Measurements from ENCODE around the gene DNAJB14. TPM values are rescaled to one million over a fixed set of nuclear protein-coding genes. Genes with fewer than 3 reads are reported as not detected.
A peak's percentile ranks its signal among the peaks of the same experiment; 100 is the strongest.

The DNAJB14 gene
- 1 to 10 TPM; 6.4 to 7.0 TPM for polyA plus RNA-seq

DNA sequence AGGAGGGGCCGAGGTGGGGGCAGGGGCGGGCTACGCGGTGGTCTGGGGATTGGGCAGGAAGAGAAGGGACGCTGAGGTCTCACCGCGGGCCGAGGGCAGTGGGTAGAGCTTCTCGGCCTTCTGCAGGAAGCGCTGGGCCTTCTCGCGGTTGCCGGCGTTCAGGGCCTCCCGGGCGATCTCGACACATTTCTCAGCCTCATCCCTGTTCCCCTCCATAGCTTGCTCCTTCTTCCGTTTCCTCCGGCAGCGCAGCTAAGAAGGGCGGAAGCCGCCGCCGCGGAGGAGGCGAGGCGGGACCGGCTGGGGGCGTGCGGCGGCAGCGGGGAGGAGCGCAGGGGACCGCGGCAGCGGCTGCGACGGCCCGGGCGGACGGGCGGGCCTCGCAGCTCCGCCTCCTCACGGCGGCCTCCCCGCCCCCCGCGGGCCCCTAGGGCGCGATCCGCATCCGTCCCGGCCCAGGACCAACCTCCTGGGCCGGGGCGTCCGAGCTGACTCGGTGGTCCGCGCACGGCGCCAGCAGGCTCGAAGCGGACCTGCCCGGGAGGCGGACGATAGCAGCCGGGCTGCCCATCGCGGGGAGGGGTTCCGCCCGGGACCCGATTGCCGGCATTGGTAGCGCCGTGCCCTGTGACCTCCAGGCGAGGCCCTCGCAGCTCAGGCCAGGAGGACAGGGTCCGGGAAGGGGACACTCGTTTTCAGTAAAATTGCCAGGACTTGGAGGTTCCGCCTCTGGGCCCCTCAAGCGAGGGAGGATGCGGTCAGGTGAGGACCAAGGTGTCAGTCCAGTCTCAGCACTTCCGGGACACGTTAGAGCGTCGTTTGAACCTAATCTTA is at the start of gene DNAJB14:
DNAJB14 (minus strand) TSS at position 263 of the 834 bp plus-strand sequence; CDS start at position 216, 47 bp downstream.
- Histone ChIP-seq H3K27ac (ENCODE audit: low read depth in 2 of 2, low read length in 1 of 2) (peak within 1 kb of the TSS; percentile 99), H3K27me3 (ENCODE audit: control insufficient read depth in 1 of 2, insufficient read depth in 2 of 2, low read length in 2 of 2) (no peaks in the 10 kb centered on the region), H3K36me3 (ENCODE audit: control insufficient read depth in 2 of 2, insufficient read depth in 2 of 2, low read length in 1 of 2) (no peaks in the 10 kb centered on the region), H3K4me3 (ENCODE audit: low read depth in 1 of 2, low read length in 2 of 2) (peak within 1 kb of the TSS; percentile 68 to 88), H3K4me1 (ENCODE audit: control insufficient read depth in 2 of 2, insufficient read depth in 2 of 2, low read length in 1 of 2) (no peaks in the 10 kb centered on the region), H3K9me3 (ENCODE audit: control insufficient read depth in 2 of 2, insufficient read depth in 1 of 2, low read depth in 1 of 2, low read length in 1 of 2) (no peaks in the 10 kb centered on the region)
- WGBS, 2 donors: 1% methylated on average over 58 to 87 of the region's 87 CpGs

DNA sequence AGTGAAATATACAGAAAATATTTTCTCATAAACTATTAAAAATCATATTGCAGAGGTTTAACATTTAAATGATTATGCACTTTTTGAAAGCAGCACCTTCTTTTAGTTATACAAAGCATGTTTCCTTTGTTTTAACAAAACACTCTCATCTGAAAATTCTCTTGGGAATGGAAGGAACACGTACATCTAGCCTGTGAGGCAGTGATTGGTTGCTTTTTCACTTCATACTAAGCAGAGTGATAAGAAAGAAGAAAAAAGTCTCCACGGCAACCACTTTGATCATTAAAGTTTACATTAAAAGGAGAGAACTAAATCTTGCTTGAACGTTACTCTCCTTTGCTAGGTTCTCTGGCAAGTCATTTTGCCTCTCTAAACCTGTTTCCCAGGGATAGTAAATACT is 45.3 kb upstream of the DNAJB14 start:
- 52 to 56% methylated on average over 3 of the region's 3 CpGs for WGBS, 2 donors
- no peaks in the 10 kb centered on the region for H3K4me1 ChIP-seq (ENCODE audit: control insufficient read depth in 2 of 2, insufficient read depth in 2 of 2, low read length in 1 of 2)
- no peaks in the 10 kb centered on the region for H3K27me3 ChIP-seq (ENCODE audit: control insufficient read depth in 1 of 2, insufficient read depth in 2 of 2, low read length in 2 of 2)
- no peaks in the 10 kb centered on the region for H3K9me3 ChIP-seq (ENCODE audit: control insufficient read depth in 2 of 2, insufficient read depth in 1 of 2, low read depth in 1 of 2, low read length in 1 of 2)
- H3K4me3 ChIP-seq (ENCODE audit: low read depth in 1 of 2, low read length in 2 of 2): no peak overlapping the region
- H3K36me3 ChIP-seq (ENCODE audit: control insufficient read depth in 2 of 2, insufficient read depth in 2 of 2, low read length in 1 of 2): no peaks in the 10 kb centered on the region
- no peak overlapping the region for H3K27ac ChIP-seq (ENCODE audit: low read depth in 2 of 2, low read length in 1 of 2)

DNA sequence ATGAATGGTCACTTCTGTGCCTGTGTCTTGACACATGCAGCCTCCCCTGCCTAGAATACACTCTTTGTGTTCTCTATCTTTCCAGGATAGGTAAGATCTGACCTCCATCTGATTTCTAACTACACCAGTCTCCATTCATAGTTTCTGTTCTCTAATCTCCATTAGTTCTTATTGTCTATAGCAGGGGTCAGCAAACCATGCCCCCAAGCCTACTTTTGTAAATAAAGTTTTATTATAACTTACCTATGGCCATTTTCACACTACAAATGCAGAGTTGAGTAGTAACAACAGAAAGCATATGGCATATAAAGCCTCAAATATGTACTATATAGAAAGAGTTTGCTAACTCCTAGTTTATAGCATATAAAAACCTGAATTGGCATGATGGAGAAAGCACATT is 41.3 kb upstream of the DNAJB14 start:
- Histone ChIP-seq H3K4me1 (ENCODE audit: control insufficient read depth in 2 of 2, insufficient read depth in 2 of 2, low read length in 1 of 2) (no peaks in the 10 kb centered on the region), H3K36me3 (ENCODE audit: control insufficient read depth in 2 of 2, insufficient read depth in 2 of 2, low read length in 1 of 2) (no peaks in the 10 kb centered on the region), H3K27ac (ENCODE audit: low read depth in 2 of 2, low read length in 1 of 2) (no peak overlapping the region), H3K27me3 (ENCODE audit: control insufficient read depth in 1 of 2, insufficient read depth in 2 of 2, low read length in 2 of 2) (no peaks in the 10 kb centered on the region), H3K9me3 (ENCODE audit: control insufficient read depth in 2 of 2, insufficient read depth in 1 of 2, low read depth in 1 of 2, low read length in 1 of 2) (no peaks in the 10 kb centered on the region), H3K4me3 (ENCODE audit: low read depth in 1 of 2, low read length in 2 of 2) (no peak overlapping the region)

DNA sequence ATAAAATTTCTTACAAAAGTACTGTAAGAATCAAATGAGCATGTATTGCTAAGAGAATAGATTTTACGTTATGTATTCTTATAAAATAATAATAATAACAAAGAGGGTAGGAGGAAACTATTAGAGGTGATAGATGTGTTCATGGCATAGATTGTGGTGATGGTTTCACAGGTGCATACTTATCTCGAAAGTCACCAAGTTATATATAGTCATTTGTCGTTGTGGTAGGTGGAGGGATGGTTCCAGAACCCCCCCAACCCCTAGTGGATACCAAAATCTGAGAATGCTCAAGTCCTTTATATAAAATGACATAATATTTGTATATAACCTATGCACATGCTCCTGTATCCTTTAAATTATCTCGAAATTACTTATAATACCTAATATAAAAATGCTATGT is 40.4 kb upstream of the DNAJB14 start:
- no peaks in the 10 kb centered on the region for H3K9me3 ChIP-seq (ENCODE audit: control insufficient read depth in 2 of 2, insufficient read depth in 1 of 2, low read depth in 1 of 2, low read length in 1 of 2)
- no peaks in the 10 kb centered on the region for H3K4me1 ChIP-seq (ENCODE audit: control insufficient read depth in 2 of 2, insufficient read depth in 2 of 2, low read length in 1 of 2)
- H3K27me3 ChIP-seq (ENCODE audit: control insufficient read depth in 1 of 2, insufficient read depth in 2 of 2, low read length in 2 of 2): no peaks in the 10 kb centered on the region
- no peaks in the 10 kb centered on the region for H3K36me3 ChIP-seq (ENCODE audit: control insufficient read depth in 2 of 2, insufficient read depth in 2 of 2, low read length in 1 of 2)
- H3K4me3 ChIP-seq (ENCODE audit: low read depth in 1 of 2, low read length in 2 of 2): no peak overlapping the region
- H3K27ac ChIP-seq (ENCODE audit: low read depth in 2 of 2, low read length in 1 of 2): no peak overlapping the region
- 80 to 89% methylated on average over 4 of the region's 4 CpGs for WGBS, 2 donors

DNA sequence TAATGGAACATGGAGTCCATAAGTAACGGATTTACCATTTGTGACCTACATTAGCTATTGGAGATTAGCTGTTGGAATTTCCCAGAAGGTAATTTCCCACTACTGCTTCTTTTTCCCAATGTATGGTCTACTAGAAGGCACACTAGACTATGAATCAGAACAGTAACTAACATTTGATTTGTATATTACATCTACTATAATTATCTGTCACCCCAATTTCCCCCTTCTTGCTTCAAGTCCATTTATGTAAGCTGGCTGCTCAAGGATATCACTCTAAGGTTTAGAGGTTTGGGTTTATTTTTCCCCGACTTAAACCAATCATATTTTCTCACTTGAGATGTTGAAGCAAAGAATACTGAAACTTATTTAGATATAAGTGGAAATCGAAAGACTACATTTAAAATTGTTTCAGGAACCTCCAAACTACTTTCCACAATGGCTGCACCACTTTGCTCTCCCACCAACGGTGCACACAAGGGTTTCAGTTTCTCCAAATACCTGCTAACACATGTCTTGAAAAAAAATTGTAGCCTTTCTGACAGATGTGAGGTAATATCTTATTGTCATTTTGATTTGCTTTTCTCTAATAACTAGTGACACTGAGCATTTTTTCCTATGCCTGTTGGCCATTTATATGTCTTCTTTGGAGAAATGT is 37.0 kb upstream of the DNAJB14 start:
- WGBS, 2 donors: 73 to 76% methylated on average over 4 of the region's 4 CpGs
- no peak overlapping the region for H3K27ac ChIP-seq (ENCODE audit: low read depth in 2 of 2, low read length in 1 of 2)

DNA sequence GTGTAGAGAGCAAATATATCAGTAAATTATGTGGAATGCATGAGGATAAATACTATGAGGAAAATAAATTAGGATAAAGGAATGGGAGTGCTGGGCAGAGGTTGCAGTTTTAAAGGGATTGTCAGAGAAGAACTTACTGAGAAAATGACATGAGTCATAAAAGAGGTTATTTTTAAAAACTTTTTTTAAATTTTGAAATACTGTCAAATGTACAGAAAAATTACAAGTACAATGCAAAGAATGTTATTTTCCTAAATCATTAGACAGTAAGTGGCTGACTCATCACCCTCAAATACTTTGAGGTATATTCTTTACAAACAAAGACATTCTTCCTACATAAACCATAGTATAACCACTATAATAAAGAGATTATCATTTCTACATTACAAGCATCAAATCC is 33.5 kb upstream of the DNAJB14 start:
- H3K27ac ChIP-seq (ENCODE audit: low read depth in 2 of 2, low read length in 1 of 2): no peak overlapping the region
- no peaks in the 10 kb centered on the region for H3K27me3 ChIP-seq (ENCODE audit: control insufficient read depth in 1 of 2, insufficient read depth in 2 of 2, low read length in 2 of 2)
- H3K4me3 ChIP-seq (ENCODE audit: low read depth in 1 of 2, low read length in 2 of 2): no peak overlapping the region
- no peaks in the 10 kb centered on the region for H3K4me1 ChIP-seq (ENCODE audit: control insufficient read depth in 2 of 2, insufficient read depth in 2 of 2, low read length in 1 of 2)
- no peaks in the 10 kb centered on the region for H3K36me3 ChIP-seq (ENCODE audit: control insufficient read depth in 2 of 2, insufficient read depth in 2 of 2, low read length in 1 of 2)
- no peaks in the 10 kb centered on the region for H3K9me3 ChIP-seq (ENCODE audit: control insufficient read depth in 2 of 2, insufficient read depth in 1 of 2, low read depth in 1 of 2, low read length in 1 of 2)

More for the DNA sequence above, 37.0 kb upstream of the DNAJB14 start:
- no peaks in the 10 kb centered on the region for H3K36me3 ChIP-seq (ENCODE audit: control insufficient read depth in 2 of 2, insufficient read depth in 2 of 2, low read length in 1 of 2)
- H3K27me3 ChIP-seq (ENCODE audit: control insufficient read depth in 1 of 2, insufficient read depth in 2 of 2, low read length in 2 of 2): no peaks in the 10 kb centered on the region
- H3K4me1 ChIP-seq (ENCODE audit: control insufficient read depth in 2 of 2, insufficient read depth in 2 of 2, low read length in 1 of 2): no peaks in the 10 kb centered on the region
- H3K4me3 ChIP-seq (ENCODE audit: low read depth in 1 of 2, low read length in 2 of 2): no peak overlapping the region
- H3K9me3 ChIP-seq (ENCODE audit: control insufficient read depth in 2 of 2, insufficient read depth in 1 of 2, low read depth in 1 of 2, low read length in 1 of 2): no peaks in the 10 kb centered on the region

DNA sequence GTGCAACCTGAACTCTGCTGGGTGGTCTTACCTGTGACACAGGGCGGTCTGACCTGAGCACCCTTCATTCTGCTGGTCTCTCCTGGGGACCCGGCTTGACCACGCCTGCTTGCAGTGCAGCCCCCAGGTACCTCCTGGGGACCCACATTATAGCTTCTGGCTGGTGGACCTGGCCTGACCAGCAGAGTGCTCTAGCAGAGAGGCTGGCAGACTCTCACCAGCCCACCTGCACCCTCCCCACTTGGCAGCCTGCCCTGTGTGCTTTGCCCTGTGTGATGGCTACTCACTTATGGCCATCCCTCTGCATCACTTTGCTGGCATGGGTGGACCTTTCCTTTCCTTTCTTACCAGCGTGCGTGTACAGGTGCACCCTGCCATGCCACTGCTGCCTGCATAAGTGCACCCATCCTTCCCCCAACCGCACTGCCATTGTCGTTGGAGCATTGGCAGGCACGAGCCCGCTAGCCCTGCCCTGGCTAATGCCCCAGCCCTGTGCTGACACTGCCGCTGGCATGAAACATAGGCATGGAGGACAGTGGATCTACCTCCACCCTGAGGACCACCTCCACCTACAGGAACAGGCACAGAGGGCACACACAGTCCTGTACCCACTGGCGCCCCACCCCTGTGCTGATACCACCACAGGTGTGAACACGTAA is 25.2 kb upstream of the DNAJB14 start:
- no peaks in the 10 kb centered on the region for H3K27me3 ChIP-seq (ENCODE audit: control insufficient read depth in 1 of 2, insufficient read depth in 2 of 2, low read length in 2 of 2)
- 93 to 97% methylated on average over 12 of the region's 12 CpGs for WGBS, 2 donors
- no peak overlapping the region for H3K27ac ChIP-seq (ENCODE audit: low read depth in 2 of 2, low read length in 1 of 2)
- H3K4me3 ChIP-seq (ENCODE audit: low read depth in 1 of 2, low read length in 2 of 2): no peak overlapping the region
- H3K4me1 ChIP-seq (ENCODE audit: control insufficient read depth in 2 of 2, insufficient read depth in 2 of 2, low read length in 1 of 2): no peaks in the 10 kb centered on the region
- peaks cover 0 to 7% of the 10 kb centered on the region in 2 donors for H3K9me3 ChIP-seq (ENCODE audit: control insufficient read depth in 2 of 2, insufficient read depth in 1 of 2, low read depth in 1 of 2, low read length in 1 of 2)
- H3K36me3 ChIP-seq (ENCODE audit: control insufficient read depth in 2 of 2, insufficient read depth in 2 of 2, low read length in 1 of 2): no peaks in the 10 kb centered on the region

DNA sequence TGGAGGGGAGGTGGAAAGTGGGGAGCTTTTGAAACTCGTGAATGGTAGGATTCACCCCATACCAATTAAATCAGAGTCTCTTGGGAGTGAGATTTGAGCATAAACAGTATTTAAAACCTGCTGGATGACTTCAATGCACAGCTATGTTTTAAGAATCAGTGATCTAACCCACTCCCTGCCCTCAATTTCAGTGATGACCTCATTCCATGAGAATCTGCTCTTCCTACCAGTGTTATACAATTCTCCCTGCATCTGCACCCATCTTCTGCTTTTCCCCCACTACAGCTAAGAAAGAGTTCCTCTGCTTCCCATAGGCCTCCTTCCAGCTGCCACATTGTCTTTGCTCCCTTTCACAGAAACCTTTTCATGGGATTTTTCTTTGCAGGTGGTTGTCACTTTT is 21.9 kb upstream of the DNAJB14 start:
- Histone ChIP-seq H3K9me3 (ENCODE audit: control insufficient read depth in 2 of 2, insufficient read depth in 1 of 2, low read depth in 1 of 2, low read length in 1 of 2) (peaks cover 0 to 7% of the 10 kb centered on the region in 2 donors), H3K27ac (ENCODE audit: low read depth in 2 of 2, low read length in 1 of 2) (no peak overlapping the region), H3K4me3 (ENCODE audit: low read depth in 1 of 2, low read length in 2 of 2) (no peak overlapping the region), H3K36me3 (ENCODE audit: control insufficient read depth in 2 of 2, insufficient read depth in 2 of 2, low read length in 1 of 2) (no peaks in the 10 kb centered on the region), H3K4me1 (ENCODE audit: control insufficient read depth in 2 of 2, insufficient read depth in 2 of 2, low read length in 1 of 2) (no peaks in the 10 kb centered on the region), H3K27me3 (ENCODE audit: control insufficient read depth in 1 of 2, insufficient read depth in 2 of 2, low read length in 2 of 2) (no peaks in the 10 kb centered on the region)
- WGBS, 2 donors: 59 to 68% methylated on average over 1 of the region's 1 CpG

DNA sequence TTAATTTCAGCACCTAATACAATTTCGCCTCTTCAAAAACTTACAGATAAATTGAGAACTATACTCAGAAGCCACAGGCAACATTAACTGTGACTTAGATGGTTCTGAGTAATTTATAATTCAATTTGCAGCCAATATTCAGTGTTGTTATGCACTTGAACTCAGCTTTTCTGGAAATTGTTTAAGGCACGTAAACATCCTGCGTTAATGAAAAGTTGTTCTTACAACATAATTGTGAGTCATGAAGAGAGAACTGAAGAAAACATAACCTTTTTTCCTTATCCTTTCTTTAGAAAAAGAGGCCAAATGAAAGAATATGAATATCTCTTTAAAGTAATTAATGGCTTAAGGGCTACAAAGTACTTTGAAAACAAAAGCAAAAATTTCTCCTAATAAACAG is 20.3 kb upstream of the DNAJB14 start:
- WGBS, 2 donors: 93 to 94% methylated on average over 3 of the region's 3 CpGs
- Histone ChIP-seq H3K27ac (ENCODE audit: low read depth in 2 of 2, low read length in 1 of 2) (no peak overlapping the region), H3K9me3 (ENCODE audit: control insufficient read depth in 2 of 2, insufficient read depth in 1 of 2, low read depth in 1 of 2, low read length in 1 of 2) (peaks cover 0 to 2% of the 10 kb centered on the region in 2 donors), H3K4me3 (ENCODE audit: low read depth in 1 of 2, low read length in 2 of 2) (no peak overlapping the region), H3K27me3 (ENCODE audit: control insufficient read depth in 1 of 2, insufficient read depth in 2 of 2, low read length in 2 of 2) (no peaks in the 10 kb centered on the region), H3K36me3 (ENCODE audit: control insufficient read depth in 2 of 2, insufficient read depth in 2 of 2, low read length in 1 of 2) (no peaks in the 10 kb centered on the region), H3K4me1 (ENCODE audit: control insufficient read depth in 2 of 2, insufficient read depth in 2 of 2, low read length in 1 of 2) (no peaks in the 10 kb centered on the region)

Data from esophagus (tissue), 2 donors.